HCT116 (cell line): ENCODE data around the gene IL1RN. TPM values are rescaled to one million over a fixed set of nuclear protein-coding genes. Genes with fewer than 3 reads are reported as not detected.

Experiments
- ATAC-seq: fragments of 200-7000 bp; cut with Tn5 transposase; 2 replicates; pipeline ENCODE4 v1.9.1; 2020; ENCODE audit warnings: mild to moderate bottlenecking, moderate library complexity
- BruUV-seq: library from RNA; stranded (reverse); fragments of 400-500 nt; replicated peaks from 2 replicates; lab custom pipeline; 2021; lab: Mats Ljungman, UMichigan
- CTCF ChIA-PET: fragments of 300-600 bp; sonication (Branson Sonifier 250); formaldehyde crosslinking; loops from one replicate; lab custom pipeline; 2021; ENCODE audit warnings: antibody characterized with exemption; lab: Charles Lee
- POLR2A ChIA-PET: fragments of 300-600, 350-600 bp; sonication (Branson Sonifier 250); formaldehyde crosslinking; loops from one replicate; lab custom pipeline; 2021; ENCODE audit warnings: antibody characterized with exemption; lab: Charles Lee
- RAD21 ChIA-PET, 2 experiments: fragments of 300-600 bp; sonication (Branson Sonifier 250); formaldehyde crosslinking; loops; one replicate each; lab custom pipeline; 2023; ENCODE audit warnings: low total read pairs in 2 of 2; ENCODE audit not compliant: uncharacterized antibody in 2 of 2, unreplicated experiment in 2 of 2, low non-redundant PET in 1 of 2; lab: Charles Lee
- DNase-seq: peaks from one replicate; pipeline ENCODE4 v3.0.0-alpha.2; 2010; ENCODE audit warnings: low read depth, low spot score
- H2AFZ ChIP-seq: fragments of 200-600 bp; shearing (Covaris generic), sonication (generic); 2 replicates; pipeline ENCODE4 v1.6.1; 2017; ENCODE audit warnings: low read depth, mixed run types, mixed read lengths, antibody characterized with exemption, low read length; ENCODE audit not compliant: poor library complexity, severe bottlenecking
- H3K27ac ChIP-seq: 2 replicates; pipeline ENCODE4 v1.5.1; 2012; ENCODE audit warnings: low read depth, low read length
- H3K27me3 ChIP-seq: fragments of 200-600 bp; sonication (generic); 2 replicates; pipeline ENCODE4 v1.6.1; 2016; ENCODE audit warnings: mixed run types, low read length, mixed read lengths; ENCODE audit not compliant: insufficient read depth
- H3K36me3 ChIP-seq, 2 experiments: fragments of 200-500 bp in 1 of 2; fragments of 200-600 bp in 1 of 2; sonication (Bioruptor generic) in 1 of 2; sonication (generic) in 1 of 2; 2 replicates each; pipeline versions ENCODE4 v1.5.1 to v1.6.1; 2014 to 2016; ENCODE audit warnings: low read length in 2 of 2, inconsistent platforms in 1 of 2, mixed read lengths in 1 of 2, mixed run types in 1 of 2; ENCODE audit not compliant: insufficient read depth in 2 of 2, control insufficient read depth in 1 of 2
- H3K4me1 ChIP-seq, 2 experiments: fragments of 200-600 bp in 1 of 2; sonication (generic) in 1 of 2; 2 replicates each; pipeline versions ENCODE4 v1.5.1 to v1.6.1; 2012 to 2017; ENCODE audit warnings: low read length in 2 of 2, inconsistent platforms in 1 of 2, mild to moderate bottlenecking in 1 of 2, mixed read lengths in 1 of 2, mixed run types in 1 of 2, moderate library complexity in 1 of 2; ENCODE audit not compliant: insufficient read depth in 2 of 2, control insufficient read depth in 1 of 2
- H3K4me2 ChIP-seq: fragments of 200-600 bp; sonication (generic); 2 replicates; pipeline ENCODE4 v1.6.1; 2017; ENCODE audit warnings: mixed run types, low read length, mixed read lengths
- H3K4me3 ChIP-seq, 2 experiments: fragments of 200-600 bp in 1 of 2; sonication (generic) in 1 of 2; replicated peaks in 1 of 2; 2 replicates each; pipeline ENCODE4 v1.5.1; 2011 to 2016; ENCODE audit warnings: low read length in 2 of 2, control low read depth in 1 of 2, low read depth in 1 of 2, mild to moderate bottlenecking in 1 of 2, mixed read lengths in 1 of 2, mixed run types in 1 of 2
- H3K79me2 ChIP-seq: fragments of 200-600 bp; sonication (generic); 2 replicates; pipeline ENCODE4 v1.6.1; 2017; ENCODE audit warnings: mild to moderate bottlenecking, mixed run types, low read length, moderate library complexity, mixed read lengths; ENCODE audit not compliant: insufficient read depth
- H3K9ac ChIP-seq: fragments of 200-600 bp; sonication (generic); 2 replicates; pipeline ENCODE4 v1.6.1; 2016; ENCODE audit warnings: low read length, mixed read lengths
- H3K9me2 ChIP-seq: fragments of 200-600 bp; sonication (generic), shearing (Covaris generic); 2 replicates; pipeline ENCODE4 v1.6.1; 2017; ENCODE audit warnings: mixed run types, mild to moderate bottlenecking, moderate library complexity; ENCODE audit not compliant: insufficient read depth
- H3K9me3 ChIP-seq, 2 experiments: fragments of 200-500 bp in 1 of 2; fragments of 200-600 bp in 1 of 2; sonication (Bioruptor generic) in 1 of 2; sonication (generic) in 1 of 2; 2 replicates each; pipeline ENCODE4 v1.6.1; 2014 to 2017; ENCODE audit warnings: low read length in 2 of 2, mixed read lengths in 2 of 2, inconsistent platforms in 1 of 2, low read depth in 1 of 2, mild to moderate bottlenecking in 1 of 2, mixed run types in 1 of 2, moderate library complexity in 1 of 2; ENCODE audit not compliant: control insufficient read depth in 1 of 2, insufficient read depth in 1 of 2
- H4K20me1 ChIP-seq: fragments of 200-600 bp; sonication (generic), shearing (Covaris generic); 2 replicates; pipeline ENCODE4 v1.6.1; 2017; ENCODE audit warnings: mixed run types, mild to moderate bottlenecking, moderate library complexity; ENCODE audit not compliant: insufficient read depth
- CBX3 ChIP-seq: IDR thresholded peaks from 2 replicates; pipeline ENCODE4 v1.6.1; 2012; ENCODE audit warnings: low read depth
- CEBPB ChIP-seq: IDR thresholded peaks from 2 replicates; pipeline ENCODE4 v1.6.1; 2012; ENCODE audit warnings: low read depth
- CTCF ChIP-seq, 3 experiments: fragments of 200-600 bp in 1 of 3; sonication (generic) in 1 of 3; IDR thresholded peaks in 2 of 3; conservative IDR thresholded peaks in 1 of 3; 2 replicates each; pipeline ENCODE4 v1.5.1; 2012 to 2017; ENCODE audit warnings: low read depth in 2 of 3, low read length in 2 of 3, antibody characterized with exemption in 1 of 3, borderline replicate concordance in 1 of 3, control low read depth in 1 of 3, mild to moderate bottlenecking in 1 of 3, mixed read lengths in 1 of 3, mixed run types in 1 of 3, moderate library complexity in 1 of 3; ENCODE audit not compliant: insufficient read depth in 1 of 3
- EZH2phosphoT487 ChIP-seq: fragments of 200-600 bp; IDR thresholded peaks from 2 replicates; pipeline ENCODE4 v1.6.1; 2018; ENCODE audit warnings: antibody characterized with exemption, borderline replicate concordance
- POLR2A ChIP-seq: IDR thresholded peaks from 2 replicates; pipeline ENCODE4 v1.7.0; 2011; ENCODE audit warnings: borderline replicate concordance; ENCODE audit not compliant: insufficient read depth, insufficient read length; ENCODE audit errors: extremely low read depth
- POLR2AphosphoS5 ChIP-seq: IDR thresholded peaks from 2 replicates; pipeline ENCODE4 v1.6.1; 2011; ENCODE audit warnings: mild to moderate bottlenecking, low read depth, low read length, moderate library complexity
- RAD21 ChIP-seq: IDR thresholded peaks from 2 replicates; pipeline ENCODE4 v1.6.1; 2012; ENCODE audit warnings: low read depth, mild to moderate bottlenecking
- SIN3A ChIP-seq: IDR thresholded peaks from 2 replicates; pipeline ENCODE4 v1.6.1; 2012; ENCODE audit warnings: low read depth
- SP1 ChIP-seq: IDR thresholded peaks from 2 replicates; pipeline ENCODE4 v1.6.1; 2012; ENCODE audit warnings: low read depth
- TCF7L2 ChIP-seq: IDR thresholded peaks from 2 replicates; pipeline ENCODE4 v1.7.0; 2011; ENCODE audit warnings: borderline replicate concordance, inconsistent platforms; ENCODE audit not compliant: insufficient read depth, insufficient read length; ENCODE audit errors: extremely low read depth
- YY1 ChIP-seq: IDR thresholded peaks from 2 replicates; pipeline ENCODE4 v1.6.1; 2011; ENCODE audit warnings: low read length, low read depth, moderate library complexity, mild to moderate bottlenecking; ENCODE audit not compliant: insufficient replicate concordance; ENCODE audit errors: extremely low read depth
- ZBTB33 ChIP-seq: IDR thresholded peaks from 2 replicates; pipeline ENCODE4 v1.6.1; 2011; ENCODE audit warnings: mild to moderate bottlenecking, low read length, moderate library complexity; ENCODE audit not compliant: insufficient replicate concordance; ENCODE audit errors: extremely low read depth
- ZNF274 ChIP-seq: fragments of 200-500 bp; sonication (Bioruptor generic); IDR thresholded peaks from 2 replicates; pipeline ENCODE4 v1.6.1; 2014; ENCODE audit warnings: mild to moderate bottlenecking, low read depth, low read length, inconsistent platforms
- intact Hi-C: fragments of 100-400 bp; cut with micrococcal nuclease; formaldehyde crosslinking; loops from 2 replicates; pipeline ENCODE4 v1.10.0; 2022
- total RNA-seq: library from RNA; stranded (reverse); gene quantifications from one replicate; pipeline ENCODE4 v1.2.1, GENCODE V29; 2021; ENCODE audit not compliant: unreplicated experiment
- TF ChIP-seq, protein P1 (sequence below): IDR thresholded peaks from 2 replicates; pipeline ENCODE4 v1.6.1; 2012; ENCODE audit warnings: low read depth
- TF ChIP-seq, protein P2 (sequence below): IDR thresholded peaks from 2 replicates; pipeline ENCODE4 v1.6.1; 2012

The IL1RN gene
- total RNA-seq, 1 experiment from 2014 or later, result 0.25 TPM

DNA sequence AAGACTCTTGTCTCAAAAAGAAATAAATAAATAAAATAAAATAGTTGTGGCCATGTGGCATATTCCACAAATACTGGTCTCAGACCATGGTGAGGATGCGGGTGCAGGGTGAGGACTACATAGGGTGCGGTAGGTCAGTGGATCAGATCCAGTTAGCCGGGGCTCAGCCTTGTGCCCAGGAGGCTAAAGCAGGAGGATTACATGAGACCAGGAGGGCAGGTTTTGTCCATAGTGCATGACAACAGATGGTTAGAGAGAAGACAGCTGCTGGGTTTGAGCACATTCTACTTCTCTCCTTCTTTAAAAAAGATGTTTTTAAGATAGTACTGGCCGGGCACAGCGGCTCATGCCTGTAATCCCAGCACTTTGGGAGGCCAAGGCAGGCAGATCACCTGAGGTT is 33.6 kb downstream of the IL1RN start (continued):
- TF ChIP-seq YY1 (no peak), TCF7L2 (no peak)
- TF ChIP-seq, all 23 proteins: peak for 0

DNA sequence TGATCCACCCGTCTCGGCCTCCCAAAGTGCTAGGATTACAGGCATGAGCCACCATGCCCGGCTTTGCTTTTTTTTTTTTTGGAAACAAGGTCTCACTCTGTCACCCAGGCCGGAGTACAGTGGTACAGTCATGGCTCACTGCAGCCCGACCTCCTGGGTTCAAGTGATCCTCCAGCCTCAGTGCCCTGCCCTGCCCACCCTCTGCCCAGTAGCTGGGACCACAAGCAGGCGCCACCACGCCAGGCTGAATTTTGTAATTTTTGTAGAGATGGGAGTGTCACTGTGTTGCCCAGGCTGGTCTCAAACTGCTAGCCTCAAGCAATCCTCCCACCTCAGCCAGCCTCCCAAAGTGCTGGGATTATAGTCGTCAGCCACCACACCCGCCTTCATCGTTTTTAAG is 34.8 kb downstream of the IL1RN start:
- intact Hi-C loops, result no loop called here
- TF ChIP-seq CBX3 (no peak), EZH2phosphoT487 (no peak), ZBTB33 (no peak), POLR2AphosphoS5 (no peak), RAD21 (no peak), CTCF (IDR thresholded peaks at IDR 0.05 in 2 of 3, conservative IDR thresholded peaks at IDR 0.05 in 1 of 3; ENCODE audit: borderline replicate concordance in 1 of 3, insufficient read depth in 1 of 3, low read depth in 2 of 3, low read length in 2 of 3) (no peak), SP1 (no peak), POLR2A (no peak), ZNF274 (no peak), CEBPB (no peak), SIN3A (no peak)
- TF ChIP-seq, protein P1, sequence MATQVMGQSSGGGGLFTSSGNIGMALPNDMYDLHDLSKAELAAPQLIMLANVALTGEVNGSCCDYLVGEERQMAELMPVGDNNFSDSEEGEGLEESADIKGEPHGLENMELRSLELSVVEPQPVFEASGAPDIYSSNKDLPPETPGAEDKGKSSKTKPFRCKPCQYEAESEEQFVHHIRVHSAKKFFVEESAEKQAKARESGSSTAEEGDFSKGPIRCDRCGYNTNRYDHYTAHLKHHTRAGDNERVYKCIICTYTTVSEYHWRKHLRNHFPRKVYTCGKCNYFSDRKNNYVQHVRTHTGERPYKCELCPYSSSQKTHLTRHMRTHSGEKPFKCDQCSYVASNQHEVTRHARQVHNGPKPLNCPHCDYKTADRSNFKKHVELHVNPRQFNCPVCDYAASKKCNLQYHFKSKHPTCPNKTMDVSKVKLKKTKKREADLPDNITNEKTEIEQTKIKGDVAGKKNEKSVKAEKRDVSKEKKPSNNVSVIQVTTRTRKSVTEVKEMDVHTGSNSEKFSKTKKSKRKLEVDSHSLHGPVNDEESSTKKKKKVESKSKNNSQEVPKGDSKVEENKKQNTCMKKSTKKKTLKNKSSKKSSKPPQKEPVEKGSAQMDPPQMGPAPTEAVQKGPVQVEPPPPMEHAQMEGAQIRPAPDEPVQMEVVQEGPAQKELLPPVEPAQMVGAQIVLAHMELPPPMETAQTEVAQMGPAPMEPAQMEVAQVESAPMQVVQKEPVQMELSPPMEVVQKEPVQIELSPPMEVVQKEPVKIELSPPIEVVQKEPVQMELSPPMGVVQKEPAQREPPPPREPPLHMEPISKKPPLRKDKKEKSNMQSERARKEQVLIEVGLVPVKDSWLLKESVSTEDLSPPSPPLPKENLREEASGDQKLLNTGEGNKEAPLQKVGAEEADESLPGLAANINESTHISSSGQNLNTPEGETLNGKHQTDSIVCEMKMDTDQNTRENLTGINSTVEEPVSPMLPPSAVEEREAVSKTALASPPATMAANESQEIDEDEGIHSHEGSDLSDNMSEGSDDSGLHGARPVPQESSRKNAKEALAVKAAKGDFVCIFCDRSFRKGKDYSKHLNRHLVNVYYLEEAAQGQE, result no peak
- TF ChIP-seq, protein P2, sequence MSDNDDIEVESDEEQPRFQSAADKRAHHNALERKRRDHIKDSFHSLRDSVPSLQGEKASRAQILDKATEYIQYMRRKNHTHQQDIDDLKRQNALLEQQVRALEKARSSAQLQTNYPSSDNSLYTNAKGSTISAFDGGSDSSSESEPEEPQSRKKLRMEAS, result no peak
- DNase-seq, result no peak
- no peak for ATAC-seq
- Histone ChIP-seq H3K4me2 (no peak overlapping the region), H4K20me1 (no peaks in the 10 kb centered on the region), H3K9me2 (no peaks in the 10 kb centered on the region), H3K9me3 (no peaks in the 10 kb centered on the region), H3K27ac (no peak overlapping the region), H3K9ac (no peak overlapping the region), H3K79me2 (no peaks in the 10 kb centered on the region), H3K4me1 (peaks cover 11 to 22% of the 10 kb centered on the region in 2 experiments; a peak in 3 of 4 replicates), H2AFZ (no peak overlapping the region), H3K4me3 (no peak overlapping the region), H3K36me3 (no peaks in the 10 kb centered on the region), H3K27me3 (no peaks in the 10 kb centered on the region)
- RAD21 ChIA-PET, result no interaction called here
- POLR2A ChIA-PET, result no interaction called here
- BruUV-seq, result no TSS peak
- CTCF ChIA-PET, result interaction anchor here (1.2 kb wide), 1 partner anchor 24 kb away, joined by 6 read pairs; no protein-coding TSS in a partner anchor
